Mesenchymal stem cell (in vitro differentiated cells and primary cell): Measurements from ENCODE around the gene FIS1.

Experiments
- DNase-seq: peaks from one replicate; pipeline ENCODE4 v3.0.0-alpha.2; 2013
- H2AFZ ChIP-seq: one replicate; pipeline ENCODE4 v1.6.1; 2013; ENCODE audit warnings: low read depth, mild to moderate bottlenecking, control low read depth, inconsistent platforms, low read length, moderate library complexity
- H2AK5ac ChIP-seq: 2 replicates; pipeline ENCODE4 v1.6.1; 2013; ENCODE audit warnings: low read length, moderate library complexity, mild to moderate bottlenecking, inconsistent platforms; ENCODE audit not compliant: severe bottlenecking
- H2BK120ac ChIP-seq: one replicate; pipeline ENCODE4 v1.6.1; 2013; ENCODE audit warnings: low read depth, mild to moderate bottlenecking, inconsistent platforms, low read length, moderate library complexity
- H2BK12ac ChIP-seq, 2 experiments: one replicate each; pipeline ENCODE4 v1.6.1; 2013; ENCODE audit warnings: inconsistent platforms in 2 of 2, low read length in 2 of 2, mild to moderate bottlenecking in 2 of 2, moderate library complexity in 2 of 2, control low read depth in 1 of 2
- H2BK15ac ChIP-seq: one replicate; pipeline ENCODE4 v1.6.1; 2013; ENCODE audit warnings: mild to moderate bottlenecking, low read depth, inconsistent platforms; ENCODE audit not compliant: poor library complexity, severe bottlenecking
- H2BK5ac ChIP-seq: 2 replicates; pipeline ENCODE4 v1.6.1; 2013; ENCODE audit warnings: low read depth, mild to moderate bottlenecking, low read length, control low read depth, inconsistent platforms; ENCODE audit not compliant: poor library complexity, severe bottlenecking
- H3K14ac ChIP-seq, 2 experiments: one replicate each; pipeline ENCODE4 v1.6.1; 2013; ENCODE audit warnings: inconsistent platforms in 2 of 2, low read length in 2 of 2, control low read depth in 1 of 2, mild to moderate bottlenecking in 1 of 2, moderate library complexity in 1 of 2
- H3K18ac ChIP-seq, 2 experiments: one replicate each; pipeline ENCODE4 v1.6.1; 2013; ENCODE audit warnings: inconsistent platforms in 2 of 2, low read length in 2 of 2, control low read depth in 1 of 2, low read depth in 1 of 2, mild to moderate bottlenecking in 1 of 2
- H3K23ac ChIP-seq, 2 experiments: one replicate each; pipeline ENCODE4 v1.6.1; 2013; ENCODE audit warnings: inconsistent platforms in 2 of 2, low read length in 2 of 2, mild to moderate bottlenecking in 2 of 2, moderate library complexity in 2 of 2, control low read depth in 1 of 2
- H3K27ac ChIP-seq: 2 replicates; pipeline ENCODE4 v1.5.1; 2013; ENCODE audit warnings: mild to moderate bottlenecking, moderate library complexity, low read length, control low read depth, inconsistent platforms; ENCODE audit not compliant: poor library complexity, severe bottlenecking
- H3K27me3 ChIP-seq, 2 experiments: 2 replicates each; pipeline versions ENCODE4 v1.6.1 to v1.7.0; 2013; ENCODE audit warnings: low read length in 2 of 2, mild to moderate bottlenecking in 2 of 2, moderate library complexity in 2 of 2, control low read depth in 1 of 2, inconsistent platforms in 1 of 2; ENCODE audit not compliant: control insufficient read depth in 1 of 2, insufficient read depth in 1 of 2
- H3K36me3 ChIP-seq, 2 experiments: 2 replicates each; pipeline versions ENCODE4 v1.6.1 to v1.7.0; 2013; ENCODE audit warnings: low read length in 2 of 2, control low read depth in 1 of 2, inconsistent platforms in 1 of 2, low read depth in 1 of 2, mild to moderate bottlenecking in 1 of 2; ENCODE audit not compliant: insufficient read depth in 2 of 2, control insufficient read depth in 1 of 2
- H3K4ac ChIP-seq, 2 experiments: one replicate each; pipeline ENCODE4 v1.6.1; 2013; ENCODE audit warnings: inconsistent platforms in 2 of 2, low read length in 2 of 2, mild to moderate bottlenecking in 2 of 2, moderate library complexity in 2 of 2, control low read depth in 1 of 2, low read depth in 1 of 2
- H3K4me1 ChIP-seq: 2 replicates; pipeline ENCODE4 v1.6.1; 2013; ENCODE audit warnings: low read depth, low read length, control low read depth; ENCODE audit not compliant: control insufficient read depth, insufficient read depth
- H3K4me2 ChIP-seq: 2 replicates; pipeline ENCODE4 v1.6.1; 2013; ENCODE audit warnings: low read length, mild to moderate bottlenecking, inconsistent platforms; ENCODE audit not compliant: poor library complexity, severe bottlenecking
- H3K4me3 ChIP-seq, 2 experiments: 2 replicates each; pipeline versions ENCODE4 v1.5.1 to v1.7.0; 2013; ENCODE audit warnings: low read length in 2 of 2, mild to moderate bottlenecking in 2 of 2, control low read depth in 1 of 2, low read depth in 1 of 2; ENCODE audit not compliant: insufficient read depth in 1 of 2
- H3K79me1 ChIP-seq: replicated peaks from 2 replicates; pipeline ENCODE4 v1.6.1; 2013; ENCODE audit warnings: mild to moderate bottlenecking, control low read depth, low read length, inconsistent platforms; ENCODE audit not compliant: poor library complexity, severe bottlenecking
- H3K9ac ChIP-seq: 2 replicates; pipeline ENCODE4 v1.7.0; 2013; ENCODE audit warnings: mild to moderate bottlenecking, low read length, moderate library complexity
- H3K9me3 ChIP-seq: 2 replicates; pipeline ENCODE4 v1.7.0; 2013; ENCODE audit warnings: mild to moderate bottlenecking, low read length; ENCODE audit not compliant: control insufficient read depth
- H4K8ac ChIP-seq: one replicate; pipeline ENCODE4 v1.6.1; 2013; ENCODE audit warnings: inconsistent platforms, mild to moderate bottlenecking, low read length, moderate library complexity
- H4K91ac ChIP-seq: one replicate; pipeline ENCODE4 v1.6.1; 2013; ENCODE audit warnings: mild to moderate bottlenecking, low read length, inconsistent platforms
- WGBS: methylation state at CpG from one replicate; pipeline ENCODE4 v1.1.7; 2013; ENCODE audit warnings: mixed read lengths; 5-methylcytosine and 5-hydroxymethylcytosine counted together

The FIS1 gene

DNA sequence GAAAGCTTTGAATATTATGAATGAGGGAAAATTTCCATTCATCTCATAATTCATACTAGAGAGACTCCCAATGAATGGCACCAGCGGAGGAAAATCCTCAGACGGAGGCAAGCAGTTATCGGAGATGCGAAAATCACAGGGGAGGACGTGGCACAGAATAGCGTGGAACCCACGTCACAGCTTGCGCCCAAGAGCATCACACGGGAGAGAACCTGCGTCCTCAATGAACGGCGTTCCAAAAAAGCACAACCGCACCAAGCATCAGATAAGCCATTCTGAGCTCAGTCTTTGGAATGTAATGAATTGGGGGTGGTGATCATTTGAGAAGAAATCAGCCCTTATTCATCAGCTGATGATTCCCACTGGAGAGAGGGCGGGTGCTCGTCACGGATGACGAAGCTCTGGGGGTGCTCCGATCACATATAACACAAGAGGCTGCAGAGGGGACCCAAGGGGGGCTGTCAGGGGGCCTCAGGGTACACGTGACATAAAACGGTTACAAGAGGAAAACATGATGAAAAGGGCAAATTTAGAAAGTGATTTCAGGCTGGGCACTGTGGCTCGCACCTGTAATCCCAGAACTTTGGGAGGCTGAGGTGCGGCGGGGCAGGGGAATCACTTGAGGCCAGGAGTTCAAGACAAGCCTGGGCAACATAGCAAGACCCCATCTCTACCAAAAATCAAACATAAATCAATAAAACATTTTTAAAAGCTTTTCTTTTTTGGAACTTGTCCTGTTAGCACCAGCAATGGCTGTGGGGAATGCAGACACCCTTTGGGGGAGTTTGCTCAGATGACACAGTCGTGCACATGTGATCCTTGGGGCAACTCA is 33.8 kb upstream of the FIS1 start:
- H3K4me2 ChIP-seq, result no peak overlapping the region
- H2BK15ac ChIP-seq, result no peak overlapping the region
- no peak overlapping the region for H3K27ac ChIP-seq
- H3K14ac ChIP-seq, result no peak overlapping the region
- H4K91ac ChIP-seq, result no peak overlapping the region
- H3K18ac ChIP-seq, result no peak overlapping the region
- no peak overlapping the region for H2BK5ac ChIP-seq
- H3K36me3 ChIP-seq, result no peaks in the 10 kb centered on the region
- H3K9ac ChIP-seq, result no peak overlapping the region
- 91% methylated on average over 24 of the region's 24 CpGs for WGBS
- no peak overlapping the region for H2AFZ ChIP-seq
- peaks cover 11 to 26% of the 10 kb centered on the region in 2 experiments for H3K27me3 ChIP-seq
- no peak overlapping the region for H2BK12ac ChIP-seq
- H4K8ac ChIP-seq, result no peak overlapping the region
- DNase-seq, result no peak
- H3K4me3 ChIP-seq, result no peak overlapping the region
- H2AK5ac ChIP-seq, result no peak overlapping the region
- no peak overlapping the region for H3K4ac ChIP-seq
- H3K23ac ChIP-seq, result no peak overlapping the region
- H2BK120ac ChIP-seq, result no peak overlapping the region
- H3K4me1 ChIP-seq, result peaks cover 4% of the 10 kb centered on the region
- no peaks in the 10 kb centered on the region for H3K9me3 ChIP-seq
- no peaks in the 10 kb centered on the region for H3K79me1 ChIP-seq

DNA sequence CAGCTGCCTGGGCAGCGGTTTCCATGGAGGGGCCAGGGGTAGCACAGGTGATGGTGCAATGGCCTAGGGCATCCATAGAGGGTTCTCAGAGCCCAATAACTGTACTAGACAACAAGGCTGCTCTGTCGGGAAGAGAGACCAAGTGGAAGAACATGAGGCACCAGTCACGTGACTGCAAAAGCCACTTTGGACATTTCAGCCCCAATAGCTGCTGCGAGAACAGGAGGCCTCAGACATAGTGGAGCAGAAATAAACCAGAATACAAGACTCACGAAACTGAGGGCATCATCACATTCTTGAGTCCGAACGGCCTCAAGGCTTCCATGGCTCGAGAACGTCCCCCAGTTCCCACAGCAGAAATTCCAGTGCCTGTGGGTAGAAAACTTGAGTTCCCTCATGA is 32.3 kb upstream of the FIS1 start:
- DNase-seq, result no peak

DNA sequence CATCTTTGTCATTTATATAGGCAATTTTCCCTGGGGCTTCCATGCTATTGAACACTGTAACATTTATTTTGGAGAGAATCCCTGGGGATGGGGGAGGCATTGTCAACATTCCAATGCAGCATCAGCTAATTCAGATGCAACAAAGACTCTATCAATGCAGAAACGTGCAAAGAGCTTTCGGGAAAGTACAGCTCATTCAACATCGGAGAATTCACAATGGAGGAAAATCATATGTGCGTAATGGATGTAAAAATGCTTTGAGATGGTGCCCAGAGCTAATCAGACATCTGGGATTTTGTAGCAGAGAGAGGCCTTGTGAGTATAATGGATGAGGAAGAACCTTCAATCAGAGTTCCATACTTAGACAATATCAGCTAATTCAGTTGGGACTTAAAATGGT is 28.3 kb upstream of the FIS1 start:
- Histone ChIP-seq H4K8ac (no peak overlapping the region), H3K14ac (no peak overlapping the region), H2BK15ac (no peak overlapping the region), H3K79me1 (no peaks in the 10 kb centered on the region), H3K4me3 (no peak overlapping the region), H3K18ac (no peak overlapping the region), H3K4ac (no peak overlapping the region), H2BK12ac (no peak overlapping the region), H2AK5ac (no peak overlapping the region), H3K27ac (no peak overlapping the region), H3K36me3 (no peaks in the 10 kb centered on the region), H4K91ac (no peak overlapping the region), H2BK120ac (no peak overlapping the region), H2AFZ (no peak overlapping the region), H3K4me1 (no peaks in the 10 kb centered on the region), H3K9ac (no peak overlapping the region), H3K9me3 (no peaks in the 10 kb centered on the region), H3K4me2 (no peak overlapping the region), H3K23ac (no peak overlapping the region), H2BK5ac (no peak overlapping the region), H3K27me3 (peaks cover 21 to 26% of the 10 kb centered on the region in 2 experiments)
- no peak for DNase-seq
- WGBS, result 85% methylated on average over 4 of the region's 4 CpGs

More for the DNA sequence above, 32.3 kb upstream of the FIS1 start:
- no peak overlapping the region for H3K14ac ChIP-seq
- H3K36me3 ChIP-seq, result no peaks in the 10 kb centered on the region
- H2BK15ac ChIP-seq, result no peak overlapping the region
- no peak overlapping the region for H3K18ac ChIP-seq
- H4K91ac ChIP-seq, result no peak overlapping the region
- H3K9ac ChIP-seq, result no peak overlapping the region
- no peak overlapping the region for H3K4me2 ChIP-seq
- WGBS, result 81% methylated on average over 9 of the region's 9 CpGs
- H2AFZ ChIP-seq, result no peak overlapping the region
- peaks cover 21 to 35% of the 10 kb centered on the region in 2 experiments for H3K27me3 ChIP-seq
- no peak overlapping the region for H3K4ac ChIP-seq
- H3K23ac ChIP-seq, result no peak overlapping the region
- no peak overlapping the region for H3K27ac ChIP-seq
- no peak overlapping the region for H2AK5ac ChIP-seq
- no peak overlapping the region for H2BK5ac ChIP-seq
- no peak overlapping the region for H2BK120ac ChIP-seq
- H3K9me3 ChIP-seq, result no peaks in the 10 kb centered on the region
- no peaks in the 10 kb centered on the region for H3K4me1 ChIP-seq
- no peaks in the 10 kb centered on the region for H3K79me1 ChIP-seq
- H3K4me3 ChIP-seq, result no peak overlapping the region
- no peak overlapping the region for H2BK12ac ChIP-seq
- H4K8ac ChIP-seq, result no peak overlapping the region

DNA sequence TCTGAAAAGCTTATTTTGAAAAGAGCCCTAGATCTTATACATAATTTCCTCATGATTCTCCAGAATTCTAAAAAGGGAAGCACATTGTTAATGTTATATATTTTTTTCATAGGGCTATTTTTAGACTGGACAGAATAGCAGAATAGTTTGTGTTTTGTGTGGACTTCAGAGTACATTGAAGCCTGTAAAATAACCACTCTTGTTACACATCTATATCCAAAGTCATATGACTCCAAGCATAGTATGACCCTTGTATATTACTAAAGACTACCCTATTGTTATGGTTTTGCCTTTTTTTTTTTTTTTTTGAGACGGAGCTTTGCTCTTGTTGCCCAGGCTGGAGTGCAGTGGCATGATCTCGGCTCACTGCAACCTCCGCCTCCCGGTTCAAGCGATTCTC is 26.1 kb upstream of the FIS1 start:
- no peak overlapping the region for H2BK5ac ChIP-seq
- no peak overlapping the region for H3K9ac ChIP-seq
- peaks cover 15 to 16% of the 10 kb centered on the region in 2 experiments for H3K27me3 ChIP-seq
- H3K4me3 ChIP-seq, result no peak overlapping the region
- no peaks in the 10 kb centered on the region for H3K36me3 ChIP-seq
- no peak overlapping the region for H3K23ac ChIP-seq
- no peak for DNase-seq
- no peak overlapping the region for H2BK120ac ChIP-seq
- 90% methylated on average over 5 of the region's 5 CpGs for WGBS
- H3K79me1 ChIP-seq, result no peaks in the 10 kb centered on the region
- H3K27ac ChIP-seq, result no peak overlapping the region
- no peak overlapping the region for H3K14ac ChIP-seq
- no peaks in the 10 kb centered on the region for H3K9me3 ChIP-seq
- no peak overlapping the region for H3K4ac ChIP-seq
- no peak overlapping the region for H2AFZ ChIP-seq
- H4K91ac ChIP-seq, result no peak overlapping the region
- H3K4me2 ChIP-seq, result no peak overlapping the region
- no peak overlapping the region for H4K8ac ChIP-seq
- no peak overlapping the region for H2AK5ac ChIP-seq
- no peak overlapping the region for H3K18ac ChIP-seq
- no peak overlapping the region for H2BK12ac ChIP-seq
- H2BK15ac ChIP-seq, result no peak overlapping the region
- H3K4me1 ChIP-seq, result no peaks in the 10 kb centered on the region
